Motor neuron (in vitro differentiated cells): ENCODE results near the gene UVSSA. TPM values are rescaled to one million over a fixed set of nuclear protein-coding genes. Genes with fewer than 3 reads are reported as not detected.

Experiments
- ATAC-seq, 8 experiments: fragments of 200-7000 bp; cut with Tn5 transposase; replicated peaks in 6 of 8; 2 replicates each; pipeline ENCODE4 v1.8.0; 2021; ENCODE audit warnings: mild to moderate bottlenecking in 8 of 8, moderate library complexity in 8 of 8
- H3K27ac ChIP-seq, 2 donors: fragments of 250-450 bp; sonication (Bioruptor Pico); 2 replicates each; pipeline ENCODE4 v1.9.0; 2021; ENCODE audit warnings: antibody characterized with exemption in 2 of 2, mild to moderate bottlenecking in 2 of 2, moderate library complexity in 1 of 2
- H3K4me1 ChIP-seq, 2 donors: fragments of 250-450 bp; sonication (Bioruptor Pico); replicated peaks in 1 of 2; 2 replicates each; pipeline ENCODE4 v1.6.1; 2021; ENCODE audit warnings: antibody characterized with exemption in 2 of 2, mild to moderate bottlenecking in 2 of 2, moderate library complexity in 1 of 2
- H3K4me3 ChIP-seq, 5 donors: fragments of 250-450 bp; sonication (Bioruptor Pico); 2 replicates each; pipeline ENCODE4 v1.9.0; 2021; ENCODE audit warnings: antibody characterized with exemption in 5 of 5, mild to moderate bottlenecking in 5 of 5, moderate library complexity in 4 of 5
- WGBS, 10 experiments: fragments of 450-650 bp; shearing (Covaris generic); methylation state at CpG; one replicate each; pipeline ENCODE4 v1.0.0; 2022; 5-methylcytosine and 5-hydroxymethylcytosine counted together
- in situ Hi-C, 9 experiments: fragments of 400-800 bp; cut with MboI; loops; one replicate each; pipeline ENCODE4 v1.15.0; 2021; ENCODE audit warnings: low sequenced_read_pairs in 9 of 9, low pct_unique_long_range_greater_than_20kb in 2 of 9; ENCODE audit not compliant: unreplicated experiment in 9 of 9
- total RNA-seq, 8 experiments: library from RNA; unstranded; fragments of 300-600 nt; gene quantifications; 2 replicates each; pipeline versions ENCODE4 v1.2.3 to v1.2.4, GENCODE V29; 2022

The UVSSA gene
- total RNA-seq, 8 experiments from 2014 or later = 4.9 to 41.9 (median 8.1) TPM

DNA sequence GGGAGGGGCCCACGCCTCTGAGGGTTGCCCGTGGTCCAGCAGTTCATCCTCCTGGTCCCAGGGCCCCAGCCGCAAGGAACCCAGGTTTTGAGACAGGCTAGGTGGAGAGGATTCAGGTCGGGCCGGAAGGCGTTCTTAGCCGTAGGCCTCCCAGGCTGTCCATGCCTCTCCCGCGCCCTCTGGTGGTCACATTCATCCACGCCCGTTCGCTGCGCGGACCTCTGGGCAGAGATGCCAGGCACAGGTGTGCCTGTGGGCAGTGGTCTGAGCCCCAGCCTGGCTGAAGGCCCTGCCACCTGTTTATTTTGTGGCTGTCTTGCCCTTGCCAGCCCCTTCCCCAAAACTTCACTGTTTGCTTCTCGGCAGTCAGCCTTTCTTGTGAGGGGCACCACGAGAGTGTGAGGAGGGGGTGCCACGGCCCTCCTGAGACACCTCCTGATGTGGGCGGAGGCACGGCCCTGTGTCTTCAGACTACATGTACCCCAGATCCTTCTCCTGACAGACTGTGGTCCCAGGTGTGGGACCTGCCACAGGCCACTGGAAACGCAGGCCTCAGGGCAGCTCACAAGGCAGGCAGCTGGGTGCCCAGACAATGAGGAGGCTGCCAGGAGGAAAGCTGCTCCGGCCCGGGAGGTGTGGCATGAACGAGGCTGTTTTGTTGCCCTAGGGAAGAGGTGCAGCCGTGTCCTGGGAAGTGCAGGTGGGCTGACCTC, 5.0 kb downstream of the UVSSA start:
- ATAC-seq = peak in 4 of 8 experiments; percentile 4 to 12 (median 8)
- in situ Hi-C loops = loop anchor here in 4 of 9 experiments (25.0 kb wide), 2 partner anchors 285 to 385 kb away; no protein-coding TSS in a partner anchor

DNA sequence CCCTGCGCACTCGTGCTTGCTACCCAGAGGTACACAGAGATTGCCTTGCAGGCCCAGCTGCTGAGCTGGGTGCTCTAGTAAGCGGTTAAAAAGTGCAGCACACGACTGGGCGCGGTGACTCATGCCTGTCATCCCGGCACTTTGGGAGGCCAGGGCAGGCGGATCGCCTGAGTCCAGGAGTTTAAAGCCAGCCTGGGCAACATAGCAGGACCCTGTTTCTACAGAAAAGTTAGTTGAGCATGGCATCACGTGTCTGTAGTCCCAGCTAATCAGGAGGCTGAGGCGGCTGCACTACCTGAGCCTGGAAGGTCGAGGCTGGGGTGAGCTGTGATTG, 5.5 kb downstream of the UVSSA start:
- 80 to 100% methylated on average over 1 of the region's 12 CpGs; no CpG with 5 or more reads in 8 of the 10 experiments for WGBS, 10 experiments
- H3K4me3 ChIP-seq = no peak overlapping the region
- peaks cover 25 to 30% of the 10 kb centered on the region in 2 donors for H3K4me1 ChIP-seq
- ATAC-seq = no peak
- in situ Hi-C loops = loop anchor here in 4 of 9 experiments (25.0 kb wide), 2 partner anchors 285 to 385 kb away; no protein-coding TSS in a partner anchor
- no peak overlapping the region for H3K27ac ChIP-seq

More for the DNA sequence above, 5.0 kb downstream of the UVSSA start:
- H3K4me1 ChIP-seq = peaks cover 25 to 30% of the 10 kb centered on the region in 2 donors
- H3K27ac ChIP-seq = peak overlapping the region in 1 of 2 donors; percentile 37
- H3K4me3 ChIP-seq = peak overlapping the region in 1 of 5 donors; percentile 2
- 20 to 100% (median 58%) methylated on average over 1 to 5 of the region's 24 CpGs; no CpG with 5 or more reads in 3 of the 10 experiments for WGBS, 10 experiments

DNA sequence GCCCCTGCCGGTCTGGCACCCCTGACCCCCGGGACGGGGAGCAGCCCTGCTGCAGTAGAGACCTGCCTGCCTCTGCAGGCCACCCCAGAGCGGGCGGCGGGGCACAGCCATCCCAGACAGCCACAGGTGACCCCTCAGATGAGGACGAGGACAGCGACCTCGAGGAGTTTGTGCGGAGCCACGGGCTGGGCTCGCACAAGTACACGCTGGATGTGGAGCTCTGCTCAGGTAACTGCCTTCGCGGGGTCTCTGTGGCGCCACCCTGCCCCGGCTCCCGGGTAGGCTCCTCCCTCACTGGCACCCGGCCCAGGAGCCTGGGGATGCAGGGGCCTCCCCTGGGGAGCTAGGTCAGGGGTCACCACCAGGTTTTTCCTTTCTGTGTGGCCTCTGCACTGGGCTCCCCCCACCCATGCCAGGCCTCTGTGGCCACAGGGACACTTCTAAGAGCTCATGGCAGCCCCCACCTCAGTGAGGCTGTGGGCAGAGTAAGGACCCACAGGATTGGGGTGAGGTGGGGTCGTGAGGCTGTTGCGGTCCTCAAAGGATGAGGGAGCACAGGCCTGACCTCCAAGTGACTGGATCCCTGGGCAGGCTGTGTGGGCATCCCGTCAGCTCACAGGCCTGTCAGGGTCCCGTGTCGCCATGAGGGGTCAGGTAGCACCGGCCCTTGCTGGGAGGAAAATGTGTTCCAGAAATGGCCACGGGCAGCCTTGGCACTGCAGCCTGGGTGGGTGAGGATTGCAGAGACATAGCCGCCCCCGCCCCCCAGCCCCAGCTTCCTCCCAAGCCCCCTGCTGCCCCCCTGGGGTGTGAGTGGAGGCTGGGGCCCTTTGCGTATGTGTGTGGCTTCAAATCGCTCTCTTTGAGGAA, 6.4 kb downstream of the UVSSA start:
- no peak overlapping the region for H3K27ac ChIP-seq
- peaks cover 18 to 27% of the 10 kb centered on the region in 2 donors for H3K4me1 ChIP-seq
- 70 to 100% (median 85%) methylated on average over 2 to 9 of the region's 30 CpGs; no CpG with 5 or more reads in 6 of the 10 experiments for WGBS, 10 experiments
- no peak for ATAC-seq
- in situ Hi-C loops = loop anchor here in 4 of 9 experiments (25.0 kb wide), 2 partner anchors 284 to 384 kb away; no protein-coding TSS in a partner anchor
- no peak overlapping the region for H3K4me3 ChIP-seq

DNA sequence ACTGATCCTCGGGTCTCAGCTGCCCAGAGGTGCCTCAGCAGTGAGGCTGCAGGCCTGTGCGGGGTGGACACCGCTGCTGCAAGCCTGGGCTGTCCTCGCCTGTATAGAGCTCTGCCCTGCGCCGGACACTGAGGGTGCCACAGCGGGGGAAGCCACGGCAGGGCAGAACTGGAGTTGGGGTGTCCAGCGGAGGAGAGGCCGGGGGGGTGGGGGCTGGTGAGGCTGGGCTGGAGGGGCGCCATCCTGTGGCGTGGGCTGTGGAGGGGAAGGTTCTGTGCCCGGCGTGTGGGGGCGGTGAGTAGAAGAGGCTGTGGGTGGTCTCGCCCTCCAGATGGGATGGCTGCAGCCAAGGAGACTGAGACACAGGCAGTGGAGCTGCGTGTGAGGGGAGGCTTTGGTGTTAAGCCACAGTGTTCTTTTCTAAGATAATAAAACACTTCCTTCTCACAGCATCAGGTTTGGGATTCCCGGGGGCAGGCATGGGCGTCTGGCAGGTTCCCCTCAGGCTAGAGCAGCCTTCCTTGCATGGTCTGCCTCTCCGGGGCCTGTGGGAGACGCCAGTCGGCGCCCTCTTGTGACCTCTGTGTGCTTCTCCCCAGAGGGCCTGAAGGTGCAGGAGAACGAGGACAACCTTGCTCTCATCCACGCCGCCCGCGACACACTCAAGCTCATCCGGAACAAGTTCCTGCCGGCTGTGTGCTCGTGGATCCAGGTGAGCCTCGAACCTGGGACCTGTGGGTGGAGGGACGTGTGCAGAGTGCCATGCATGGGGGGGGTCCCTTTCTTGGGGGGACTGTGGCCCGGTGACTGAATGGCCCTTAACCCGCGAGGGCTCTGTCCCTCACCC, 7.4 kb downstream of the UVSSA start:
- H3K4me1 ChIP-seq = peaks cover 16 to 30% of the 10 kb centered on the region in 2 donors
- 80 to 86% methylated on average over 2 to 14 of the region's 36 CpGs; no CpG with 5 or more reads in 8 of the 10 experiments for WGBS, 10 experiments
- in situ Hi-C loops = loop anchor here in 4 of 9 experiments (25.0 kb wide), 2 partner anchors 283 to 383 kb away; no protein-coding TSS in a partner anchor
- no peak overlapping the region for H3K27ac ChIP-seq
- H3K4me3 ChIP-seq = no peak overlapping the region
- no peak for ATAC-seq

DNA sequence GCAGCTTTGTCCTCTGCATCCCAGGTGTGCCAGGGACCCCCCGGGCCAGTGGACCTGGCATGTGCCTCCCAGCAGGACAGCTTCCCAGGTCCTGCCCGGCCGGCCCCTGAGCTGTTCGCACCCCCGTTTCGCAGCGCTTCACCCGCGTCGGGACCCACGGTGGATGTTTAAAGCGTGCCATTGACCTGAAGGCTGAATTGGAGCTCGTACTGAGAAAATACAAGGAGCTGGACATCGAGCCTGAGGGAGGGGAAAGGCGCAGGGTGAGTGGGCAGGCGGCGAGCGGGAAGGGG, 7.9 kb downstream of the UVSSA start:
- no peak overlapping the region for H3K4me3 ChIP-seq
- in situ Hi-C loops = loop anchor here in 4 of 9 experiments (25.0 kb wide), 2 partner anchors 282 to 382 kb away; no protein-coding TSS in a partner anchor
- H3K27ac ChIP-seq = no peak overlapping the region
- WGBS, 10 experiments = no CpG with 5 or more reads among the region's 18 CpGs
- no peak for ATAC-seq
- H3K4me1 ChIP-seq = peaks cover 10 to 30% of the 10 kb centered on the region in 2 donors

DNA sequence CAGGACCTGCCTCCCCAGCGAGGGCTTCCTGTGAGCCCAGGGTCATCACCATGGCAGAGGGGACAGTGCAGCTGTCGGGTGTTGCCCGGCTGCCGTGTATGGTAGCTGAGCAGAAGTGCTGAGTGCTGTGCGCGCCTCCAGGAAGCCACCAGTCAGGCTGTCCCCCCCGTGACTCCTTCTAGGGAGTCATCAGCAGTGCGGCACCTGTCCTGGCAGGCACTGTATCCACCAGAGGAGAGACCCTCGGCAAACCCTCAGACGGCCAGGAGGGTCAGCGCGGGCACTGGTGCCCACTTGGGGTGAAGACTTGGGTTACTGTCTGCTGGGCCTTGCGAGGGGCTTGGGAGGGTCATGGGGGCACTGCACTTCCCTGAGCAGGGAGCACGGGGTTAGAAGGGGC, 8.4 kb downstream of the UVSSA start:
- Histone ChIP-seq H3K27ac (no peak overlapping the region), H3K4me3 (no peak overlapping the region), H3K4me1 (peaks cover 7 to 28% of the 10 kb centered on the region in 2 donors)
- WGBS, 10 experiments = 70 to 100% (median 94%) methylated on average over 1 to 5 of the region's 14 CpGs; no CpG with 5 or more reads in 6 of the 10 experiments
- in situ Hi-C loops = loop anchor here in 4 of 9 experiments (25.0 kb wide), 2 partner anchors 282 to 382 kb away; no protein-coding TSS in a partner anchor
- ATAC-seq = no peak

DNA sequence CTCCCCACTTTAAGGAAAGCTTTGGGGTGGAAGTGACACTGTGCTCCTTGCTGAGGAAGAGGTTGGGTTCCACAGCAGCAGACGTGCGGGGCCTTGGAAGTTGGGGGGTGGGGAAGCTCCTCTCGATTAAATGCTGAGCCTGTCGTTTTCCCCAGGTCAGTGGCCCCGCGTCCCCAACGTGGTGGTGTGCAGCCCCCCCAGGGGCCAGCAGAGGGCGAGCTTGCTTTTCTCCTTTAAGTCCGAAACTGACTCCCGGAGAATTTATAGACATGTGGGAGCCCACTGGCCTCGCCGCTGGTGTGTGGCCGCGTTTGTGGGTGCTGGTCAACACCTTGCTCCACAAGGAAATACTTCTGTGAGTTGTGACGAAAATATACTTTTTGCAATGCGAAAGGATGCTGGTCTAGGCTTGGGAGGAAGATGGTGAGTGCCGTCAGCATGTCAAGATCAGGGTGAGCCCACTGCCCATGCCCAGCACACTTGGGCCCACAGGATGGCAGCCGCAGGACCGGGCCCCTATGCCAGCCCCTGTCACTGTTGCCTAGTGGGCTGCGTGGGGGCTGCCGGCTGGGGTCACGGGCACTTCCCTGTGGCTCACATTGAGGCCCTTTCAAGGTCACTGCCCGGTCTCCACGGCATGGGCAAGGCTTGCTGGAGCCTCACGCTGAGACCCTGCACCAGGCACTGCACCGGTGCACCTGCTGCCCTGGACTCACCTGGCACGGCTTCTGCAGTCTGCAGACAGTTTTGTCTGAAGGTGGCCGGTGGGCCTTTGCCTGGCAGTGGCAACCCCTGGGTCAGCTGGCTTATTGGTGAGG, 9.4 kb downstream of the UVSSA start:
- peaks cover 17 to 37% of the 10 kb centered on the region in 2 donors for H3K4me1 ChIP-seq
- WGBS, 10 experiments = 8 to 65% (median 45%) methylated on average over 6 to 8 of the region's 28 CpGs; no CpG with 5 or more reads in 7 of the 10 experiments
- in situ Hi-C loops = loop anchor here in 4 of 9 experiments (25.0 kb wide), 2 partner anchors 281 to 381 kb away; no protein-coding TSS in a partner anchor
- ATAC-seq = peak in 7 of 8 experiments; percentile 13 to 46 (median 26)
- no peak overlapping the region for H3K4me3 ChIP-seq
- H3K27ac ChIP-seq = no peak overlapping the region

DNA sequence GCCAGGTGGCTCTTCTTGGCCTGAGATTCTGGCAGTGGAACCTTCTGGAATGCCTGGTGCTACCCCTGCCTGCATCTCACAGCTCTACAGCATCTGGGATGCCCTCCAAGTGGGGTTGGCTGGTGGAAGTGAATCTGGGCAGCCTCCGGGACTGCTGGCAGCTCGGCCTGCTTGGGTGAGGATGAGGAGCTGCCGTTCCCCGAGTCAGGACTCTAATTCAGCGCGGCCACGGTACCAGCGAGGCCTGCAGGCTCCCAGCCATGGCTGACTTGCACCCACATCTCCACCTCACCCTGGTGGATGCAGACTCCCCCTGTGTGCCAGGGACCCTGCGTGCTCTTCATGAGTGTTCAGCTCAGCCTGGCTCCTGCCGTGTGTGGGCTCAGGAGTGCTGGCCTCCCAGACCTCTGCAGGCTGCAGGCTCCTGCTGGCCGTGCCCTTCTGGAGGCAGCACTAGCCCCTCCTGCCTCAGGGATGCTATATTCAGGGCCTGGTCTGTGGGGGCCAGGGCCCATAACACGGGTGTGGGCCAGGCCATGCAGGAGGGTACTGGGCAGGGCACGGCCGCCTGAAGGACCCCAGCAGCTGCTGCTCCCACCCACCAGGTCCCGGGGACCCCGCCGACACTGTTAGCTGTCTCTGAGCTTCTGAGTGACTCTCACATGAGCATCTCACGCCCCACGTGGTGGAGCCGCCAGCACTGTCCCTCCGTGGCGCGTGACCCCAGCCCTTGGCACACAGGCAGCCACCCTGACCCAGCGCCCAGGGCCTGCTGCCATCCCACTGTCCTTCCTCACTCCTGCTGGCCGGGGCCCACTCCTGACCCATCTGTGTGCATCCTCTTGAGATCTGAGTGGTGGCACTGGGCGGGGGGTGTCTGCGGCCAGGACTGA, 10.6 kb downstream of the UVSSA start:
- WGBS, 10 experiments = 100% methylated on average over 1 to 3 of the region's 27 CpGs; no CpG with 5 or more reads in 8 of the 10 experiments
- ATAC-seq = no peak
- in situ Hi-C loops = loop anchor here in 4 of 9 experiments (25.0 kb wide), 2 partner anchors 280 to 380 kb away; no protein-coding TSS in a partner anchor

DNA sequence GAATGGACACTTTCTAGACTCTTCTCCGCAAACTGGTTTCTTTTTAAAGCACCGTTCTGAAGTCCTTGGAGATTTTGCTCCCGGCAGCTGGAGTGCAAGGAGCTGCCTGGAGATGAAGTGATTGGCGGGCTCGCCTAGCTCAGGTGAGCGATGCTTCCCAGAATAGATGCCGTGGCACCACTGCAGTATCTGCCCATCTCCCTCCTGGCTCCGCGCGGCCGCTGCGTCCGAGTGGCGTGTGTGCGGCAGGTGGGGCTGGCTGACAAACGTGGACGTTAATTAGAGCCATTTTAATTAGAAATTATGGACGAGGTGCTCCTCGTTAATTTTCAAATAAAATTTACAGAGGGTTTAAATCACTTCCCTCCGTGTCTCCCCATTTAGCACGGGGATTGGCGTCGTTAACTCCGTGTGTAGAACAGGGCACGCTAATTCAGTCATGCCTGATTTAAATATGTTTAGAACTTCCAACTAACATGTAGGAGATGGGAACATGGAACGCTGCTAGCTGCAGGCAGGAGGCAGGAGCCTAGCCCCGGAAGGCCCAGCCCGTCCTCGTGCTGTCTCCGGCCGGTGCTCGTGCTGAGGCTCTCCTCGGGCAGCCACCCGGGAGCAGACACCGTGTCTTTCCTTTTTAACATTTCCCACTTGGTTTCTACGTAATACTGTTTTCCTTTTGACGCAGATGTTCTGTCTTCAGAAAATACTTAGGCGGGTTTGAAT, 11.6 kb downstream of the UVSSA start:
- in situ Hi-C loops = loop anchor here in 4 of 9 experiments (25.0 kb wide), 2 partner anchors 279 to 379 kb away; no protein-coding TSS in a partner anchor
- Histone ChIP-seq H3K27ac (no peak overlapping the region), H3K4me1 (peaks cover 21 to 56% of the 10 kb centered on the region in 2 donors), H3K4me3 (no peak overlapping the region)
- no peak for ATAC-seq
- 50 to 95% (median 89%) methylated on average over 2 to 21 of the region's 38 CpGs; no CpG with 5 or more reads in 2 of the 10 experiments for WGBS, 10 experiments

More for the DNA sequence above, 10.6 kb downstream of the UVSSA start:
- H3K27ac ChIP-seq = no peak overlapping the region
- H3K4me3 ChIP-seq = no peak overlapping the region
- H3K4me1 ChIP-seq = peaks cover 21 to 46% of the 10 kb centered on the region in 2 donors

DNA sequence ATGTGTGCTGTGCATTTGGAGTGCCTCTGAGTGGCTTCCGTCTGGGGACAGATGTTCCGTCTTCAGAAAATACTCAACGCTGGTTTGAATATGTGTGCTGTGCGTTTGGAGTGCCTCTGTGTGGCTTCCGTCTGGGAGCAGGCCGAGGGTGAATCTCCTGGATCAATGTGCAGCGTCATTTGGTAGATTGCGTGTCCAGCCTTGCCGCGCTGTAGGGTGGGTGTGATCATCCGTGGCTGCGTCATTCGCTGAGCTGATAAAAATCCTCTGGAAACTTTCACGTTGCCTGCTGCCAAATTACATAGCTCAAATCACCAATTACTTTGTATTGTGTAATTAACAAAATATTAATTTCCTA, 12.1 kb downstream of the UVSSA start:
- H3K27ac ChIP-seq = no peak overlapping the region
- ATAC-seq = peak in 1 of 8 experiments; percentile 61
- H3K4me3 ChIP-seq = no peak overlapping the region
- WGBS, 10 experiments = 60 to 93% (median 82%) methylated on average over 1 to 11 of the region's 14 CpGs; no CpG with 5 or more reads in 2 of the 10 experiments
- peaks cover 21 to 57% of the 10 kb centered on the region in 2 donors for H3K4me1 ChIP-seq
- in situ Hi-C loops = loop anchor here in 4 of 9 experiments (25.0 kb wide), 2 partner anchors 278 to 378 kb away; no protein-coding TSS in a partner anchor
